DOHH2 (cell line): ENCODE data around the gene CFAP92.
"Not testable (repeated sequence)": the region's sequence is repeated elsewhere in the genome, so short reads cannot be mapped to it uniquely, and the experiment has no call there.

ENCODE experiments used
- H3F3A ChIP-seq: fragments of 200-600 bp; sonication (generic), shearing (Covaris generic); 2 replicates; pipeline ENCODE4 v1.6.0; 2016; ENCODE audit warnings: antibody characterized with exemption, mild to moderate bottlenecking; ENCODE audit not compliant: control insufficient read depth, insufficient read depth
- H3K27ac ChIP-seq: fragments of 200-600 bp; sonication (generic); 2 replicates; pipeline ENCODE4 v1.5.1; 2014; ENCODE audit warnings: low read depth, mild to moderate bottlenecking, low read length, moderate library complexity
- H3K27me3 ChIP-seq: fragments of 200-600 bp; sonication (generic); 2 replicates; pipeline ENCODE4 v1.6.1; 2014; ENCODE audit warnings: mild to moderate bottlenecking, low read length, mixed read lengths; ENCODE audit not compliant: control insufficient read depth
- H3K36me3 ChIP-seq: fragments of 200-600 bp; sonication (generic); 2 replicates; pipeline ENCODE4 v1.6.1; 2014; ENCODE audit warnings: mild to moderate bottlenecking, low read length, moderate library complexity, mixed read lengths; ENCODE audit not compliant: control insufficient read depth
- H3K4me1 ChIP-seq: fragments of 200-600 bp; sonication (generic); 2 replicates; pipeline ENCODE4 v1.6.1; 2014; ENCODE audit warnings: mild to moderate bottlenecking, low read length, mixed read lengths; ENCODE audit not compliant: control insufficient read depth
- H3K4me2 ChIP-seq: fragments of 200-600 bp; sonication (generic); 2 replicates; pipeline ENCODE4 v1.6.0; 2014; ENCODE audit warnings: mild to moderate bottlenecking, low read length, moderate library complexity
- H3K4me3 ChIP-seq: fragments of 200-600 bp; sonication (generic); 2 replicates; pipeline ENCODE4 v1.5.1; 2014; ENCODE audit warnings: mild to moderate bottlenecking, low read length, mixed read lengths
- H3K79me2 ChIP-seq: fragments of 200-600 bp; sonication (generic); 2 replicates; pipeline ENCODE4 v1.6.1; 2014; ENCODE audit warnings: mild to moderate bottlenecking, low read length, mixed read lengths; ENCODE audit not compliant: control insufficient read depth
- H3K9me2 ChIP-seq: fragments of 200-600 bp; sonication (generic); replicated peaks from 2 replicates; pipeline ENCODE4 v1.6.1; 2014; ENCODE audit warnings: mild to moderate bottlenecking, low read length, mixed read lengths; ENCODE audit not compliant: control insufficient read depth
- H3K9me3 ChIP-seq: fragments of 200-600 bp; sonication (generic); 2 replicates; pipeline ENCODE4 v1.6.1; 2014; ENCODE audit warnings: antibody characterized with exemption, low read length, mixed read lengths; ENCODE audit not compliant: control insufficient read depth, insufficient read depth
- H4K20me1 ChIP-seq: fragments of 200-600 bp; sonication (generic); 2 replicates; pipeline ENCODE4 v1.6.0; 2014; ENCODE audit warnings: low read depth, mild to moderate bottlenecking, antibody characterized with exemption, low read length, moderate library complexity; ENCODE audit not compliant: control insufficient read depth, insufficient read depth
- EZH2phosphoT487 ChIP-seq: fragments of 200-600 bp; sonication (generic); IDR thresholded peaks from 2 replicates; pipeline ENCODE4 v1.6.1; 2017; ENCODE audit warnings: borderline replicate concordance, mild to moderate bottlenecking, antibody characterized with exemption, low read length, moderate library complexity, mixed read lengths
- TF ChIP-seq, protein P1 (sequence below): fragments of 200-600 bp; sonication (generic); IDR thresholded peaks from one replicate; pipeline ENCODE4 v1.5.1; 2014; ENCODE audit warnings: antibody characterized with exemption, mild to moderate bottlenecking, low read depth, low read length; ENCODE audit not compliant: poor library complexity, severe bottlenecking

CFAP92 gene

DNA sequence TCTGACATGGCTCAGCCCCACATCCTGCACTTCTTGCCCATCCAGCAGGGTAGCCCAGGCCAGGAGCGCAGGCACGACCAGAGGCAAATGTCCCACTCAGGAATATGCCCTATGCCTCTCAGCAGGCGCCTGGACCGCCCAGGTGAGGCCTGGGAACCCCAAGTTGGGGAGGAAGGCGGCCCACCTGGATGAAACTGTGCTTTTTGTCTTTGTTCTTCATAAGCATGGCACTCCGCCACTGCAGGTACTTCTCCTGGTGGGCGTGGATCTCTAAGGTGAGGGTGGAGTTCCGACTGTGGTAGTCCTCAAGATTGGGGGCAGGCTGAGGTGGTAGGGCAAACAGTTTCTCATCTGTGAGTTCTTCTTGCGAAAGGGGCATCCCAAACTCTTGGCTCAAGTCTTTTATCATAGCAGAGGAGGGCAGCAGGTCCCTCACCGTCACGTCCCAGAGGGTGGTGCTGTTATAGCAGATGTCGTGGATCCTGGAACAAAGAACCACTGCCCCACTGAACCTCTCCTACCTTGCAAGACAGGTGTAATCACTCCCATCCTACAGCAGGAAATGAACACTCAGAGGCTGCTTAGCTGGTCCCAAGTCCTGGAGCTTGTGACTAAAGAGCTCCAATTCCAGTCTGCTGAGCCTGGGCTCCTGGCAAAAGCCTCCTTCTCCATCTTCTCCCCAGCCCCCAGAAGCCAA lies 61.2 kb downstream of the CFAP92 start:
- Histone ChIP-seq H3K36me3 (no peaks in the 10 kb centered on the region), H3K9me3 (no peaks in the 10 kb centered on the region), H4K20me1 (no peaks in the 10 kb centered on the region), H3K27me3 (no peaks in the 10 kb centered on the region; the same call in 1 of the 2 replicates), H3K4me3 (no peak overlapping the region), H3K27ac (no peak overlapping the region), H3K4me1 (no peaks in the 10 kb centered on the region), H3F3A (no peaks in the 10 kb centered on the region), H3K79me2 (no peaks in the 10 kb centered on the region), H3K4me2 (no peak overlapping the region), H3K9me2 (no peaks in the 10 kb centered on the region)
- TF ChIP-seq EZH2phosphoT487, result no peak
- TF ChIP-seq, protein P1, sequence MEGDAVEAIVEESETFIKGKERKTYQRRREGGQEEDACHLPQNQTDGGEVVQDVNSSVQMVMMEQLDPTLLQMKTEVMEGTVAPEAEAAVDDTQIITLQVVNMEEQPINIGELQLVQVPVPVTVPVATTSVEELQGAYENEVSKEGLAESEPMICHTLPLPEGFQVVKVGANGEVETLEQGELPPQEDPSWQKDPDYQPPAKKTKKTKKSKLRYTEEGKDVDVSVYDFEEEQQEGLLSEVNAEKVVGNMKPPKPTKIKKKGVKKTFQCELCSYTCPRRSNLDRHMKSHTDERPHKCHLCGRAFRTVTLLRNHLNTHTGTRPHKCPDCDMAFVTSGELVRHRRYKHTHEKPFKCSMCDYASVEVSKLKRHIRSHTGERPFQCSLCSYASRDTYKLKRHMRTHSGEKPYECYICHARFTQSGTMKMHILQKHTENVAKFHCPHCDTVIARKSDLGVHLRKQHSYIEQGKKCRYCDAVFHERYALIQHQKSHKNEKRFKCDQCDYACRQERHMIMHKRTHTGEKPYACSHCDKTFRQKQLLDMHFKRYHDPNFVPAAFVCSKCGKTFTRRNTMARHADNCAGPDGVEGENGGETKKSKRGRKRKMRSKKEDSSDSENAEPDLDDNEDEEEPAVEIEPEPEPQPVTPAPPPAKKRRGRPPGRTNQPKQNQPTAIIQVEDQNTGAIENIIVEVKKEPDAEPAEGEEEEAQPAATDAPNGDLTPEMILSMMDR, result no peak

DNA sequence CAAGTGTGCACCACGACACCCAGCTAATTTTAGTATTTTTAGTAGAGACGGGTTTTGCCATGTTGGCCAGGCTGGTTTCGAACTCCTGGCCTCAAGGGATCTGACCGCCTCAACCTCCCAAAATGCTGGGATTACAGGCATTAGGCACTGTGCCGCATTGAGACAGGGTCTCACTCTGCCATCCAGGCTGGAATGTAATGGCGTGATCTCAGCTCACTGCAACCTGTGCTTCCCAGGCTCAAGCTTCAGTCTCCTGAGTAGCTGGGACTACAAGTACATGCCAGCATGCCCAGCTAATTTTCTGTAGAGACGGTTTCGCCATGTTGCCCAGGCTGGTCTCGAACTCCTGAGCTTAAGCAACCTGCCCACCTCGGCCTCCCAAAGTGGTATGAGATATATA lies 62.8 kb downstream of the CFAP92 start:
- Histone ChIP-seq H3K4me1 (no peaks in the 10 kb centered on the region), H3K4me2 (no peak overlapping the region), H3K9me2 (no peaks in the 10 kb centered on the region), H3K9me3 (no peaks in the 10 kb centered on the region), H3K27me3 (no peaks in the 10 kb centered on the region; the same call in 1 of the 2 replicates), H3K4me3 (no peak overlapping the region), H3K79me2 (no peaks in the 10 kb centered on the region), H3F3A (no peaks in the 10 kb centered on the region), H4K20me1 (no peaks in the 10 kb centered on the region), H3K36me3 (no peaks in the 10 kb centered on the region), H3K27ac (no peak overlapping the region)
- TF ChIP-seq, protein P1, result no peak
- TF ChIP-seq EZH2phosphoT487, result no peak

DNA sequence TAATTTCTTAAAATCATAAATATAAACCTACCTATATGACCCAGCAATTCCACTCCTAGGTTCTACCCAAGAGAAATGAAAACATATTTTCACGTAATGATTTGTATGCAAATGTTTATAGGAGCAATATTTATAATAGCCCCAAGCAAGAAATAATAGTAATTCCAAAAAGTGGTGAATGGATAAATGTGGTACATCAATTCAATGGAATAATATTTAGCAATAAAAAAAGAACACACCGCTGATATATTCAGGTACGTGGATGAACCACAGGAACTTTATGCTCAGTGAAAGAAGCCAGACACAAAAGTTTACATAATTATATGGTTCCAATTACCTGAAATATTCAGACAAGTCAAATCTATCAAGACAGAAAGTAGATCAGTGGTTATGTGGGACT lies 64.5 kb downstream of the CFAP92 start:
- Histone ChIP-seq H3K9me2 (no peaks in the 10 kb centered on the region), H3K27ac (no peak overlapping the region), H3K27me3 (no peaks in the 10 kb centered on the region; the same call in 1 of the 2 replicates), H3K4me3 (no peak overlapping the region), H3K4me2 (no peak overlapping the region), H4K20me1 (no peaks in the 10 kb centered on the region), H3K36me3 (no peaks in the 10 kb centered on the region), H3F3A (no peaks in the 10 kb centered on the region), H3K4me1 (no peaks in the 10 kb centered on the region), H3K79me2 (no peaks in the 10 kb centered on the region), H3K9me3 (no peaks in the 10 kb centered on the region)
- TF ChIP-seq, protein P1, result no peak
- TF ChIP-seq EZH2phosphoT487, result no peak

DNA sequence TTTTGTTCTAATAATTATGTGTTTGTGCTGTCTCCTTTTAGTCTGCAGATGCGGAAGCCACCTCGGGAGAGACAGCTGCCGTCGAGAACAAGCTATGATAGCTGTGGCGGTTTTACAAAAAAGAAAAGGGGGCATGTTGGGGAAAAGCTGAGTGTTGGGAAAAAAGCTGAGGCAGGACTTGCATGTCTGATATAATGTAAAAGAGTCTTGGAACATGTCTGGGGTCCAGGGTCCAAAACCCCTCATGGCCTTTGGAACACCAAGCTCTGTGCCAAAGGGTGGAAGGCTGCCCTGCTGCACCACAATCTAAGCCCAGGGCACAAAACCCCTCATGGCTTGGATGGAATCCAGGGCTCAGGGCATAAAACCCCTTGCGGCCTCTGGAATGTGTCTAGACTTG lies 69.9 kb downstream of the CFAP92 start:
- not testable (repeated sequence) for H3F3A ChIP-seq, H3K27me3 ChIP-seq, H3K27ac ChIP-seq, H3K36me3 ChIP-seq, H3K4me3 ChIP-seq, H3K4me2 ChIP-seq, H3K9me3 ChIP-seq, H4K20me1 ChIP-seq, H3K79me2 ChIP-seq, H3K9me2 ChIP-seq, H3K4me1 ChIP-seq
